NK-92 treated with Interleukin-12 subunit alpha and Interleukin-12 subunit beta, amount 100 ng/mL, for 24 hours (cell line): Measurements from ENCODE around the gene GPS1.

ENCODE experiments used
- DNase-seq: peaks from one replicate; lab custom pipeline; 2025; lab: John Stamatoyannopoulos, UW

The GPS1 gene

GRCh38 chr17:82045936-82046484, 5.7 kb upstream of the GPS1 start:
- no peak for DNase-seq

DNA sequence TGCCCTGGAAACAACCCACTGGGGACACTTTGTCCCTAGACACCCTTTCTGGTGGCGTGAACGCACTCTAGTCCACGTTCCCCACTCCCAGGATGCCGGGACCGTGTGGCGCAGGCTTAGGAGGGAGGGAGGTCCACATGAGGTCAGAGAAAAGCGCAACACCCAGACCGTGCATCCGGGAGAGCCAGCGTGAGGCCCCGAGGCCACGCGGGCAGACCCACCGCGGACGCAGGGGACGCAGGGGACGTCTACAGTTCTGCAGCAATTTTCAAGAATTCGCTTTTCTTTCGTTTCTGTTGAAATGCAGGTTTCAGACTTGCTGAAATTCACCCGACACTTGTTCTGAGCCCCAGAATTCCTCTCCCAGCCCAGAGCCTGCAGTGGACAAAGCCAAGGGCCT, 4.8 kb upstream of the GPS1 start:
- DNase-seq = no peak

DNA sequence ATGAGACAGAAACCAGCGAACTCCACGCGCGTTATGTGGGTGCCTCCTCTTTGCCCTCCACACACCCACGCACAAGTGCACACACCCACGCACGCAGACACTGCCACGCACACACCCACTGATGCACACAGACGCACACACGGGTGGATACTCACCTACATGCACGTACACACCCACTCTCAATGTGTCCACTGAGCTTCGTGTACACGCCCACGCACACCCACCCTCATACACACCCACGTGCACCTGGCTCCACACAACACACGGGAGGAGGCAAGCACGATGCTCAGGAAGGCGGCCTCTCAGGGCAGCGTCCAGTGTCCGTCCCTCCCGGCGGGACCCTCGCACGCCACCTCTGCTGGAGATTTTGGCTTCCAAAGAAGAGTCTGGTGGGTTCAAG, 4.3 kb upstream of the GPS1 start:
- no peak for DNase-seq

GRCh38 chr17:82047914-82048570, 3.7 kb upstream of the GPS1 start:
- DNase-seq = no peak

GRCh38 chr17:82048571-82048971, 3.1 kb upstream of the GPS1 start:
- DNase-seq = no peak

- no peak for DNase-seq
These were observed 2.6 kb upstream of the GPS1 start for GRCh38 chr17:82049106-82049505.

DNA sequence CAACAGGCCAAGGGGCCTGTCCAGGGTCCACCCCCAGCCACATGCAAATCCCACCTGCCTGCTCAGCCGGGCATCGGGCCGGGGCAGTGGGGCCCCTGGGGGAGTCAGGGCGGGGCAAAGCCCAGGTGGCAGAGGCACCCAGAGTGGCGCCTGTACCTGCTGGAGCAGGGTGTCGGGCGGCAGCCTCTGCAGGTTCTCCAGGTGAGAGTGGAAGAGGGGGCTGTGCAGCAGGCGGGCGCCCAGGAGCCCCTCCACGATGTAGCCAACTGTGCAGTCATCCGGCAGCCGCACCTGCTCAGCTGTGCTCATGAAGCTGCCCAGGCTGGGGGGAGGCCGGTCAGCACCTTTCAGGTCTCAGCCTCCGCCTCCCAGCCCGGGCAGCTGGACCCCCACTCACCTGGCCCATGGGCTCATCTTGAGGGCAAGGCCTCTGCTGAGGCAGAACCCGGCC, 2.2 kb upstream of the GPS1 start:
- DNase-seq = no peak

- no peak for DNase-seq
These were observed 1.4 kb upstream of the GPS1 start for GRCh38 chr17:82050152-82050760.

DNA sequence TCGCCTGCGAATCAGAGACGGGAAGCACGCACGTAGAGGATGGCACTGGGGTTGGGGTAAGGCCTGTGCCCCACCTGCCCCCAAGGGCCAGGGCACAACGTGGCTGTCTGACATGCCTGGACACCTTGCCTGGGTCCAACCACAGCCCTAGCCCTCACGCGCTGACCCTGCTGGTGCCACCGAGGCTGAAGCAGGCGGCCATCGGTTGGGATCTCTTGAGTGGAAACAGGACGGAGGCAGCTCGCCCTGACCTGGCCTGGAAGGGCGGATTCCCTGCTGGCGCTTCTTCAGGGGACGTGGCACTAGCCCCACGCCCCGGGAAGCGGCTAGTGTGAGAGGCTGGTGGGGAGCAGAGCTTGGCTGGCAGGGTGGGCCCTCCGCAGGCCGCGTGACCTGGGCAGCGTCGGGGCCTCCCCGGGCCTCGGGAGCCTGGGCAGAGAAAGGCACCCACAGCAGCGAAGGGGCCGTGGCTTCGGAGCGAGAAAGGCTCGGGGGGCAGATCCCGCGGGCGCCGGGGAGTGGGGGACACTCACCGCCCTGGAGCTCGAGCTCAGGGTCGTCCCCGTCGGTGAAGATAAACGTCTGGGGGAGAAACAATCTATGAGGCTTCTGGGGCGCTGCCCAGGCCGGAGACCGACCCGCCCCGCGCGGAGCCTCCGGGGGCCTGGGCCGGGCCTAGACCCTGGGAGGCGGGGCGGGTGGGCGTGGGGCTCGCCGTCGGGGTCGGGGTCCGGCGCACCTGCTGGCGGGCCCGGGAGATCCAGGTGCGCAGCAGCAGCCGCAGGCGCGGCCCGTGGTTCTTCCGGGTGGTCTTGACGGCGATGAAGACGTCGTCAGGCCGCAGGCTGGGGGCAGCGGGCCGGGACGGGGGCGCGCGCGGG, 697 bp upstream of the GPS1 start:
- DNase-seq = no peak

GRCh38 chr17:82052638-82053059, 951 bp downstream of the GPS1 start:
- no peak for DNase-seq

DNA sequence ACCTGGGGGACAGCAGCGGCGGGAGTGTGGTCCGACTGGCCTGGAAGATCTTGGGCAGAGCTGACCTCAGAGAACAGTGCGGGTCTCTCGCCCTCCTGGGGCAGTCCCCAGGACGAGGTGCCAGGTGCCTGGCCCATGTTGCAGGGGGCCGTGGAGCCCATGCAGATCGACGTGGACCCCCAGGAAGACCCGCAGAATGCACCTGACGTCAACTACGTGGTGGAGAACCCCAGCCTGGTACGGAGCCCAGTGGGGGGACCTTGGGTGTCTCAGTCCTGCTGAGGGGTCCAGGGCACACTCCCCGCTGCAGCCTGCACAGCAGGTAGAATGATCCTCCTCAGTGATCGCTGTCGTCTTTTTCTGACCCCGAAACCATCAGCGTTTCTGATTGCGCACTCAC, 1.4 kb downstream of the GPS1 start:
- no peak for DNase-seq

DNA sequence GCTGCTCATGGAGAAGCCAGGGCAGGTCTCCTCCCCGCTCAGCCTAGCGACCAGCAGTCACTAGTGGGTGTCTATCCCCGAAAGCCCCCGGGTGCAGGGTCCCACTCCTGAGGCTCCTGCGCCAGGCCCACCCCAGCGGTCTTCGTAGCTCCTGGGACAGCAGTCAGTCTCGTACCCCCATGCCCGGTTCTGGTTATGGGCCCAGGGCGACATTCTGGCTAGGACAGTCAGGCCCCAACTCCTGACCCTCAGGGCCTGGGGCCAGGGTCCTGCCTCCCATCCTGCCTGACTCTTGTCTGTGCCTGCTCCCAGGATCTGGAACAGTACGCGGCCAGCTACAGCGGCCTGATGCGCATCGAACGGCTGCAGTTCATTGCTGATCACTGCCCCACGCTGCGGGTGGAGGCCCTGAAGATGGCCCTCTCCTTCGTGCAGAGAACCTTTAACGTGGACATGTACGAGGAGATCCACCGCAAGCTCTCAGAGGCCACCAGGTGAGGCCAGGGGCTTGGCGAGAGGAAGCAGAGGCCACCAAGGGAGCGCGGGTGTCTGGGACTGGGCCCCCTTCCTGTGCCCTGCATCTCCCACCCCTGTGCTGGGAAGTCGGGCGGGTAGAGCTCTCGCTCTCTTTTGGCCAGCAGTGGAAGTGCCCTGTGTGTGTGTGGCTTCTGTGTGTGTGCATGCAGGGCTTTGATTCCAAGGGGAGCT, 2.0 kb downstream of the GPS1 start:
- DNase-seq = no peak

- DNase-seq = no peak
These were observed 2.8 kb downstream of the GPS1 start for GRCh38 chr17:82054351-82055022.

DNA sequence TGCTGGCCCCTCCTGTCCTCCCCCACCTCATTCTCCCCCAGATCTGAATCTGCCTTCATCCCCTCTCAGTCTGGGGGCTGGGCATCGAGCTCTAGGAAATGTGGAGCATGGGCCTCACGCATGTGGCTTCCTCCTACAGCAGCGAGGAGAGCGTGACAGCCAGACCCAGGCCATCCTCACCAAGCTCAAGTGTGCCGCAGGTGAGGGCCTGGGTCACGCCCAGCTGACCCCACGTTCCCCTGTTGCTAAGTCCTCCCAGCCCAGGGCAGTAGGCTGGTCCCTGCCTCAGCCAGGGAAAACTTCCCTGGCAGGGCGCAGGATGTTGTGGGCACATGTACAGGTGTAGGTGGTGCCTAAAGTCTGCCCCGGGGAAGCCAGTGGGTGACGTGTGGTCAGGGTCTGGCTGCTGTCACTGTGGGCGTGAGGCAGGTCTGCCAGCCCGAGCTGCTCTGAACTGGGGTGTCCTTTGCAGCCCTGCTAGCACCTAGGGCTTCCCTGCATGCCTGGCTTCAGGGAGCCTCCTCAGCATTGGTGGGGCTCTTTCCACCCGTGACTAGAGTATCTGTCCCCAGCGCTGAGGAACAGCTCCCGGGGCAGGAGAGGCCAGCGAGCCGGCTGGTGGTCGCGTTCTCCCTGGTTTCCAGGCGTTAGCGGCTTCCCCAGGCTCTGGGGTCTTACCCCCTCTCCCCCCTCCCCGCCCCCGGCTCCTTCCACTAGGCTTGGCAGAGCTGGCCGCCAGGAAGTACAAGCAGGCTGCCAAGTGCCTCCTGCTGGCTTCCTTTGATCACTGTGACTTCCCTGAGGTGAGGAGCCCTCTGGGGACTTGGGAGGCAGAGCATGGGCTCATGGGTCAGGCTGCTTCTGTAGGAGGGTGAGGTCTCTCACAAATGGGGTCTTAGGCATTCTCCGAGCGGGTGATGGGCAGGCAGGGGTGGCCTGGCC, 3.6 kb downstream of the GPS1 start:
- no peak for DNase-seq

DNA sequence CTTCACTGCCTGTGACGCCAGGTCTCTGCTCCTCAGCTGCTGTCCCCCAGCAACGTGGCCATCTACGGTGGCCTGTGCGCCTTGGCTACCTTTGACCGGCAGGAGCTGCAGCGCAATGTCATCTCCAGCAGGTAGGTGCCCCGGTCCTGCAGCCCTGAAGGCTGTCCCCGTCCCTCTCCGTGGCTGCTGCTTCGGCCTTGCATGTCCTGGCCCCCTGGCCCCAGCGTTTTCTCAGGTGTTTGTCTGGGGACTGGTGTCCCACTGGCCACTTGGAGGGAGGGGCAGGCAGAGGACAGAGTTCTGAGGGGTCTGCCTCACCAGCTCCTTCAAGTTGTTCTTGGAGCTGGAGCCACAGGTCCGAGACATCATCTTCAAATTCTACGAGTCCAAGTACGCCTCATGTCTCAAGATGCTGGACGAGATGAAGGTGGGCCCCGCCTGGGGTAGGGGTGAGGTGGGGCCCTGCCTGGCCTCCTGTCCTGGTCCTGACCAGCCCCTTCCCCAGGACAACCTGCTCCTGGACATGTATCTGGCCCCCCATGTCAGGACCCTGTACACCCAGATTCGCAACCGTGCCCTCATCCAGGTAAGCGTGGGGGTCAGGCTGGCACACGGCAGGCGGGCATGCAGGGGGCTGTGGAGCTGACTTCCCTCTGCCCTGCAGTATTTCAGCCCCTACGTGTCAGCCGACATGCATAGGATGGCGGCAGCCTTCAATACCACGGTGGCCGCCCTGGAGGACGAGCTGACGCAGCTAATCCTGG, 4.4 kb downstream of the GPS1 start:
- no peak for DNase-seq

- no peak for DNase-seq
These were observed 5.3 kb downstream of the GPS1 start for GRCh38 chr17:82056729-82057621.

- DNase-seq = no peak
These were observed 6.6 kb downstream of the GPS1 start for GRCh38 chr17:82058230-82058854.

DNA sequence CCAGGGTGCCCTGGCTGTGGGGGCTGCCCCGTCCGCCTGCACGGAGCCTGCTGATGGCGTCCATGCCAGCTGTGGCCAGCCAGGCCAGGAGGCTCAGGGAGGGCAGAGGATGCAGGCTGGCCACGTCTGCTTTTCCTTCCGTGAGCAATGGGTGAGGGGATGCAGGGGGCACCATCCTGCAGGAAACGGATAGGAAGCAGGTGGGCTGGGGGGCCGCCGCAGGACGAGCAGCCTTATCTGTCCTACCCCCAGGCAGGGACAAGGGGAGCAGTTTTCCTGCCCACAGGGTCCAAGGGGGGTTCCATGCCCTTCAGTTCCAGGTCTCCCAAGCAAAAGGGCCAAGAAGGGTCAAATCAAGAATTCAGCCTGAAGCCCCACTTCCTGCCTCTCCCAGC, 7.2 kb downstream of the GPS1 start:
- DNase-seq = no peak
